ENCODE results near the gene RB1.
A peak's percentile ranks its signal among the peaks of the same experiment; 100 is the strongest.

The RB1 gene

GRCh38 chr13:48500652-48501197 is 197.2 kb downstream of the RB1 start:
- peak in 1 of 5 experiments; percentile 83 for DNase-seq

DNA sequence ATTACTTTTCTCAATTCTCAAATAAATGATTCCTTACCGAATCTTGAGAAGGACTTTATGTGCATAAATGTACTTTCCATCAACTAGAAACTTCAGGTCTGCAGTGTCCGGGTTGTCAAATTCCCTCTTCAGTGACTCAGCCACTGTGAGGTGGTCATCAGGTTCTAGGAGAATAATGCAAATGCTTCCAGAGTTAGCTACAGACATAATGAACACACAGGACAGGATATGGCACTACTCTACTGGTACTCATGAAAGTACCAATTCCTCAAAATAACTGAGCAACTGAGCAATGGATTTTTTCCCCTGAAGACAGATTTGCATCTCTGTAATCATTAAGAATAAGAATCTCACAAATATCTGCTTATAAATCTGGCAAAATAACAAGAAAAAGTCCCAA is 198.2 kb downstream of the RB1 start:
- no peak for DNase-seq

DNA sequence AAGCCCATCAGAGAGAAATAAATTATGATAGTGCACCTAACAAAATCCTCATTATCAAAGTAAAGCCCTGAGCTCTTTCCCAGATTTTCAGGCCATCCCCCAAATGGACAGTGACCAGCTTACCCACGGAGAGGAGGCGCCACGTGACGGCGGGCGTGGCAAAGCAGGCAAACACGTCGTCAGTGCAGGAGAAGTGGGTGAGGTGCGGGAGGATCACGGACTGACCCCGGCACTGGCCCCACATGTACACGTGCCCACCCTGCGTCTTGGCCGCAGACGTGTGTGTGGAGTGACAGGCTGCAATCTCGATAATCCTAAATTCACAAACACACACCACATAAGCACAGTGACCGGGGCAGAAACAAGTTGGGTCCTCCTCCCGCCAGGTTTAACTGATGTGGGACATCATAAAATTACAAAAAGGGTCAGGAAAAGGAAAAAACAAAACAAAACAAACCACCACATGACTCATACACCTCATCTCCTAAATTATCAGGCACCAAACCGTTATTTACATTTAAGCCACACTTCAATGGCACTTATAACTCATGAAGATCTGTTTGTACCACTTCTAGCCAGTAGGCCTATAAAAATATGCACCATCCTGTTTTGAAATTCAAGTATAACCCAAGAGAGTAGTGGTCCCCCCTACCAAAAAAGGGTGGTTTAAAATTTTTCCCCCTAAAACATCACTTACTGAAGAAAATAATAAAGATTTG is 199.2 kb downstream of the RB1 start:
- peak in 1 of 5 experiments; percentile 54 for DNase-seq

GRCh38 chr13:48504606-48505005 is 201.1 kb downstream of the RB1 start:
- peak in 1 of 5 experiments; percentile 80 for DNase-seq

DNA sequence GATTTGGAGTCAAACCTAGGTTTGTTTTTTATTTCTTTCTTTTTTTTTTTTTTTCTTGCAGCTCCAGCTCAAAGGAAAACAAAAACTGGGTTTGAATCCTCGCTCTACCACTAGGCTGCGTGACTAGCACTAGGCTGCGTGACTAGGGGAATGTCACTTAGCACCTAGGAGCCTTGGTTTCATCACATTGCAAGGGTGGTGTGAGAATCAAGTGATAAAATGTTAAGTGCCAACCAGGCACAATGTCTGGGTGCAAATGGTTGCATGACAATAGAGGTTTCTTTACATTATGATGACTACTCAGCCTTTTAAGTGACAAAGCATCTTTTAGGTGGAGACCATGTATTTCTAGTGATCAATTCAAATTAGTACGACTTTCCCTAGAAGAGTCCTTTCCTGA is 201.5 kb downstream of the RB1 start:
- DNase-seq, result peak in 2 of 5 experiments; percentile 37 to 93

DNA sequence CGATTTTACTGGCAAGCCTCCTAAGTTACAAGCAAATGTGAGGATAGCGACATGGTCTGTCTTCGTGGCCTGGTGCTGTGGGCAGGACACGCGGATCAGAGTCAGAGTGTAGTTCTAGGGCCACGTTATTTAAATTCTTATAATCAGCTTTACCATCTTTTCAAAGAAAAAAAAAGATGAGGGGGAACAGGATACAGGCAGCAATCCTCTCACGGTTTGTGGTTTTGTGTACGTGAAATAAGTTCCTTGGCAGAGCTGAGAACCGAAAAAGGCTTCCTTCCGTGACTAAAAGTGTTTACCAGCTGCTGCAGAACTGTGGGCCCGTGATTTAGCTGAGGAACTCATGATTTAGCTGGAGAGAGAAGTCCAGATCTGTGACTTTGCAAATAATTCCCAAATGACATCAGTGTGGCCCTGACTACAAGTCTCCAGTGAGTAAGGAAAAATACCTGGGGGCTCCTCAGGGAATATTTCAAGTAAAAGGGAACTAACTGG is 202.1 kb downstream of the RB1 start:
- DNase-seq, result peak in 4 of 5 experiments; percentile 23 to 99 (median 54)

GRCh38 chr13:48506092-48506701 is 202.6 kb downstream of the RB1 start:
- DNase-seq, result peak in 1 of 5 experiments; percentile 54

GRCh38 chr13:48507021-48507420 is 203.5 kb downstream of the RB1 start:
- DNase-seq, result no peak

- DNase-seq, result no peak
These were observed 204.5 kb downstream of the RB1 start for GRCh38 chr13:48508011-48508410.

DNA sequence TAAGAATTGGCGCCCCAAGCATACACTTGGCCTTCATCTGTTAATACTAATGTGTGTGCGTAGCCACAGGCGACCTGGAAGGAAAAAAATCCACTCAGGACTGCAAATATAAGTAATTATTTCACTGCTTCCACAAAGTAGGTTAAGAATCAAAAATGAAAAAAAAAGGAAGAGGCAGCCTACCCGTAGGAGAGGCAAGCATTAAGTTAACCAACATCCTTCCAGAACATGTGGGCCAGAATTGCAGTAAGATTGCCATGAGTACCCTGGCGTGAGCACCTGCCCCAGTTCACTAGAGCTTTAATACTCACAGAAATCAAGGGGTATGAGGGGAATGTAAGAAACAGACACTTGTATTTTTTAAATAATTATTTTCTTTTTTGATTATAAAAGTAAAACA is 207.1 kb downstream of the RB1 start:
- DNase-seq, result no peak

DNA sequence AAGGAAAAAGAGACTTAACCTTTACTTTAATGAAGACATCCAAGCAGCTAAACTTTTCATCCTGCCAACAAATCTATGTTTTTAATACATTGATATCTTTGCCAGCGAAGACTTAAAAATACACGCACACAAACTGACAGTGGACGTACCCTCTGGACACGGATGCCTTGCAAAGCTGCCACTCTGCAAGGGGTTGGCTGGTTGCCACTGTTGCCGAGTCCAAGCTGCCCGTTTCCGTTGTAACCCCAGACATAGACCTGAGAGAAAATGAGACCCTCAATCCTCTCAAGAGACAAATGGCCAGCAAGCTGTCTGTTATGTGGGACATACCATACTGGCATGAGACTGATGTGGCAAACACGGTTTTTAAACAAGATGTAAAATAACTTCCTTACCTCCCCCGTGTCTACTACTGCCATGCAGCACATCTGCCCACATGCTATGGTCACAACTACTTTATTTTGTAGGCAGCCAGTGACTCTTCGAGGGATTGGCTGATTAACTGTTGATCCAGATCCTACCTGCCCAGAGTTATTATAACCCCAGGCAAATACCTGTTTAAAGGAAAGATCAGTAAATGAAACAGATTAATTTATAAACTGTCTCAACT is 208.2 kb downstream of the RB1 start:
- no peak for DNase-seq

DNA sequence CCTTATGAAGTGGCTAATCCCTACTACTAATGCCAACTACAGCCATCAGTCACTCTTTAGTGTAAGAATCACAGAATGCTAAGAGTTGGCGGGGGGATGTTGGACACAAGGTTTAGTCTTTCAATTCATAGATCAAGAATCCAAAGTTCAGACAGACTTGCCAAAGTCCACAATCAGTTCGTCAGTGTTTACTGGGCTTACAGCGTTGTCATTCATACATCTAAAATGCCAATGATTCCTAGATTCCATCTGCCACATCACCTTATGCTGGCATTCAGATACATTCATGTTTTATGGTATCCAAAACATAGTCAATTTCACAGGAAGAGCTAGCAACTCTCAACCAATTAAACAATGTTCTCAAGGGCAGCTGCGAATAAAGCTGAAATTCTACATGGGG is 211.2 kb downstream of the RB1 start:
- DNase-seq, result no peak

- no peak for DNase-seq
These were observed 212.2 kb downstream of the RB1 start for GRCh38 chr13:48515732-48516131.

- DNase-seq, result no peak
These were observed 214.5 kb downstream of the RB1 start for GRCh38 chr13:48518083-48518482.

DNA sequence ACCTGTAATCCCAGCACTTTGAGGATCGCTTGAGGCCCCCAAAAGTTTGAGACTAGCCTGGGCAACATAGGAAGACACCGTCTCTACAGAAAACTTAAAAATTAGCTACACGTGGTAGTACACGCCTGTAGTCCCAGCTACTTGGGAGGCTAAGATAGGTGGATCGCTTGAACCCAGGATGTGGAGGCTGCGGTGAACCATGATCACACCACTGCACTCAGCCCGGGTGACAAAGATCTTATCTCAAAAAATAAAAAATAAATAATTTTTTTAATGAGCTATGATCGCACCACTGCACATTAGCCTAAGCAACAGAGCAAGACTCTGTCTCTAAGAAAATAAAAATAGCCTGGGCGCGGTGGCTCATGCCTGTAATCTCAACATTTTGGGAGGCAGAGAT is 222.7 kb downstream of the RB1 start:
- DNase-seq, result peak in 2 of 5 experiments; percentile 32 to 77

DNA sequence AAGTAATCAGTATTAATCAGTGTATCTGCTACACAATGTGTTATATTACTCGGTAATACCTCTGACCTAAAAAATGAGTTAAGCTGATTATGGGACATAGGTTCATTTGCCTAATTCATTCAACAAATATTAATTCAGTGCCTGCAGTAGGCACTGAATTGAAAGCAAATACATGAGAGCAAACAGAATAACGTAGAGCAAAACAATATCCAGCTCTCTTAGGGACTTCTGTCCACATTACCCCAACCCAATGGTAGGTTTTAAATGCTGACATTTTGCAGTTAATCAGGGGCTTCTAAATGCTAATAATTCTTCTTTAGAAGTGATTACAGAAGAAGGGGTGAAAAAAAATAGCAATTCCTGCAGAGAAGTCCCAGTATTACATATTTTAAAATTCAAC is 224.4 kb downstream of the RB1 start:
- DNase-seq, result no peak

GRCh38 chr13:48528720-48529119 is 225.2 kb downstream of the RB1 start:
- peak in 1 of 5 experiments; percentile 61 for DNase-seq

DNA sequence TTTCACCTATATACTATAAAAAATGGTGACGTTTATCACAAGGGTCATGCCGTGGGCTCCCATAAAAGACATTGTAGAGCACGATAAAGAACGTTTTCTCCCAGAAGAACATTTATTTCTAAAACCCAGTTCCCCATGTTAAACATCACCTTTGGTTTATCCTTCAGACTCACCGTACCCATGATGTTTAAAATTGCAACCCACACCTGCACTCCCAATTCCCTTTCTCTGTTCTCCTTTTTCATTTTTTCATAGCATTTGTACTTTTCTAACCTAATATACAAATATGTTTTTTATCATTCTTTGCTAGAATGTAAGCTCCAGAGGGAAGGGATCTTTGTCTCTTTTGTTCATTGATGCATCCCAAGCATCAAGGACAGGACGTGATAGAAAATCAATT is 227.3 kb downstream of the RB1 start:
- no peak for DNase-seq
